Lung (tissue), 12 donors: ENCODE results near the gene ACER3. TPM values are rescaled to one million over a fixed set of nuclear protein-coding genes. Genes with fewer than 3 reads are reported as not detected.

ENCODE experiments used
- ATAC-seq: fragments of 200-7000 bp; cut with Tn5 transposase; one replicate; pipeline ENCODE4 v1.9.1; 2020; ENCODE audit warnings: moderate number of reproducible peaks; ENCODE audit not compliant: insufficient read depth, low FRiP score
- DNase-seq, 3 donors: peaks; one replicate each; pipeline ENCODE4 v3.0.0-alpha.2; 2013 to 2017
- H3K27ac ChIP-seq, 2 donors: one replicate each; pipeline ENCODE4 v1.5.1; 2013; ENCODE audit warnings: mild to moderate bottlenecking in 2 of 2, moderate library complexity in 2 of 2, control low read depth in 1 of 2, inconsistent platforms in 1 of 2, low read depth in 1 of 2, low read length in 1 of 2
- H3K27me3 ChIP-seq, 3 donors: one replicate each; pipeline ENCODE4 v1.5.1; 2013; ENCODE audit warnings: low read length in 2 of 3; ENCODE audit not compliant: control insufficient read depth in 3 of 3, insufficient read depth in 3 of 3
- H3K36me3 ChIP-seq, 4 donors: one replicate each; pipeline ENCODE4 v1.5.1; 2013; ENCODE audit warnings: low read length in 4 of 4, mild to moderate bottlenecking in 1 of 4, moderate library complexity in 1 of 4; ENCODE audit not compliant: control insufficient read depth in 4 of 4, insufficient read depth in 4 of 4
- H3K4me1 ChIP-seq, 5 donors: one replicate each; pipeline ENCODE4 v1.5.1; 2013; ENCODE audit warnings: low read length in 5 of 5, mild to moderate bottlenecking in 2 of 5, moderate library complexity in 1 of 5; ENCODE audit not compliant: control insufficient read depth in 5 of 5, insufficient read depth in 5 of 5
- H3K4me3 ChIP-seq: one replicate; pipeline ENCODE4 v1.5.1; 2013; ENCODE audit warnings: mild to moderate bottlenecking, control low read depth, moderate library complexity
- H3K9ac ChIP-seq, 2 donors: one replicate each; pipeline ENCODE4 v1.5.1; 2013; ENCODE audit warnings: low read length in 2 of 2, control low read depth in 1 of 2; ENCODE audit not compliant: insufficient read depth in 1 of 2
- H3K9me3 ChIP-seq, 4 donors: one replicate each; pipeline ENCODE4 v1.5.1; 2013; ENCODE audit warnings: low read length in 3 of 4, mild to moderate bottlenecking in 1 of 4, moderate library complexity in 1 of 4; ENCODE audit not compliant: control insufficient read depth in 4 of 4, insufficient read depth in 3 of 4
- CTCF ChIP-seq: IDR thresholded peaks from 2 replicates; pipeline ENCODE4 v1.5.1; 2012; ENCODE audit warnings: mild to moderate bottlenecking; ENCODE audit errors: control extremely low read depth, extremely low read depth
- WGBS, 2 donors: extraction: QIAGEN DNeasy Blood & Tissue Kit; methylation state at CpG; one replicate each; pipeline ENCODE4 v1.1.7; 2013; 5-methylcytosine and 5-hydroxymethylcytosine counted together
- polyA plus RNA-seq, 2 donors: library from polyadenylated mRNA; stranded (reverse); fragments of 200-250 nt; gene quantifications; one replicate each; pipeline ENCODE4 v1.2.1, GENCODE V29; 2013
- total RNA-seq, 2 donors: library from RNA; depleted of rRNA in 1 of 2; stranded (reverse); fragments of >200 nt in 1 of 2; gene quantifications; one replicate each; pipeline ENCODE4 v1.2.1, GENCODE V29; 2014 to 2021
- donor health status: control.
- donor health status: control.
- donor health status: Bipolar disorder and iron deficiency.
- donor health status: healthy.
- donor health status: DM: yes; HTN: yes; CAD: no.

The ACER3 gene
- total and polyA plus RNA-seq, 4 donors = 7.9 to 37.0 (median 12.7) TPM

GRCh38 chr11:77051511-77051910 lies 190.8 kb downstream of the ACER3 start:
- peaks cover 0 to 8% (median 2%) of the 10 kb centered on the region in 4 donors for H3K9me3 ChIP-seq
- no peak overlapping the region for H3K4me3 ChIP-seq
- ATAC-seq (no peak), DNase-seq (no peak)
- H3K27me3 ChIP-seq = no peaks in the 10 kb centered on the region
- TF ChIP-seq CTCF = no peak
- H3K27ac ChIP-seq = no peak overlapping the region
- H3K9ac ChIP-seq = no peak overlapping the region
- H3K36me3 ChIP-seq = no peaks in the 10 kb centered on the region
- WGBS, 2 donors = 91 to 92% methylated on average over 3 of the region's 3 CpGs
- peaks cover 0 to 5% (median 0%) of the 10 kb centered on the region in 5 donors for H3K4me1 ChIP-seq

- Histone ChIP-seq H3K36me3 (no peaks in the 10 kb centered on the region), H3K9me3 (peaks cover 0 to 13% (median 3%) of the 10 kb centered on the region in 4 donors), H3K9ac (no peak overlapping the region), H3K4me1 (no peaks in the 10 kb centered on the region), H3K27me3 (no peaks in the 10 kb centered on the region), H3K27ac (no peak overlapping the region), H3K4me3 (no peak overlapping the region)
- 83 to 95% methylated on average over 7 of the region's 7 CpGs for WGBS, 2 donors
- no peak for TF ChIP-seq CTCF
- no peak for ATAC-seq
- DNase-seq = no peak
Measured at GRCh38 chr11:77052518-77052917, 191.8 kb downstream of the ACER3 start.

GRCh38 chr11:77053217-77054015 lies 192.7 kb downstream of the ACER3 start:
- WGBS, 2 donors = 90 to 93% methylated on average over 14 of the region's 14 CpGs
- Histone ChIP-seq H3K4me1 (no peaks in the 10 kb centered on the region), H3K9ac (no peak overlapping the region), H3K9me3 (peaks cover 0 to 13% (median 3%) of the 10 kb centered on the region in 4 donors), H3K27me3 (no peaks in the 10 kb centered on the region), H3K4me3 (no peak overlapping the region), H3K36me3 (no peaks in the 10 kb centered on the region), H3K27ac (no peak overlapping the region)
- ATAC-seq (no peak), DNase-seq (no peak)
- TF ChIP-seq CTCF = no peak
